IMR-90 (cell line): Measurements from ENCODE around the gene PRUNE2. TPM values are rescaled to one million over a fixed set of nuclear protein-coding genes. Genes with fewer than 3 reads are reported as not detected.

ENCODE experiments used
- ATAC-seq: fragments of 200-7000 bp; cut with Tn5 transposase; 2 replicates; pipeline ENCODE4 v1.9.1; 2020; ENCODE audit warnings: low read depth, mild to moderate bottlenecking, moderate library complexity
- BruUV-seq: library from RNA; stranded (reverse); fragments of 400-500 nt; replicated peaks from 2 replicates; lab custom pipeline; 2021; lab: Mats Ljungman, UMichigan
- CTCF ChIA-PET: fragments of 300-600 bp; formaldehyde crosslinking; extraction: SDS; loops from one replicate; lab custom pipeline; 2021; ENCODE audit warnings: antibody characterized with exemption; lab: Yijun Ruan, JAX
- POLR2A ChIA-PET: fragments of 300-600 bp; sonication (Branson Sonifier 250); formaldehyde crosslinking; loops from one replicate; lab custom pipeline; 2022; ENCODE audit warnings: antibody characterized with exemption; ENCODE audit not compliant: unreplicated experiment; lab: Charles Lee
- DNase-seq: peaks from one replicate; pipeline ENCODE4 v3.0.0; 2013
- H2AFZ ChIP-seq: replicated peaks from 2 replicates; pipeline ENCODE3; 2013; ENCODE audit warnings: low read length, mild to moderate bottlenecking; ENCODE audit not compliant: poor library complexity
- H2AK5ac ChIP-seq: 2 replicates; pipeline ENCODE4 v1.6.1; 2013; ENCODE audit warnings: low read depth, low read length, inconsistent platforms
- H2AK9ac ChIP-seq: replicated peaks from 2 replicates; pipeline ENCODE3; 2013; ENCODE audit warnings: mild to moderate bottlenecking, low read depth, low read length, moderate library complexity; ENCODE audit not compliant: poor library complexity
- H2BK120ac ChIP-seq: 2 replicates; pipeline ENCODE4 v1.6.1; 2013; ENCODE audit warnings: low read depth, low read length, inconsistent platforms
- H2BK15ac ChIP-seq: 3 replicates; pipeline ENCODE4 v1.6.1; 2013; ENCODE audit warnings: low read depth, low read length, inconsistent platforms
- H2BK20ac ChIP-seq: 2 replicates; pipeline ENCODE4 v1.6.1; 2013; ENCODE audit warnings: low read depth, mild to moderate bottlenecking, inconsistent platforms, low read length, moderate library complexity
- H2BK5ac ChIP-seq: 2 replicates; pipeline ENCODE4 v1.6.1; 2013; ENCODE audit warnings: mild to moderate bottlenecking, low read depth, low read length, inconsistent platforms; ENCODE audit not compliant: poor library complexity, severe bottlenecking
- H3K14ac ChIP-seq: replicated peaks from 2 replicates; pipeline ENCODE4 v1.6.1; 2013; ENCODE audit warnings: low read depth, low read length, inconsistent platforms
- H3K18ac ChIP-seq: 2 replicates; pipeline ENCODE4 v1.6.1; 2013; ENCODE audit warnings: low read depth, low read length, control low read depth
- H3K23ac ChIP-seq: 2 replicates; pipeline ENCODE4 v1.6.1; 2013; ENCODE audit warnings: low read depth, low read length, inconsistent platforms
- H3K27ac ChIP-seq: 2 replicates; pipeline ENCODE4 v1.5.1; 2013; ENCODE audit warnings: mild to moderate bottlenecking, control low read depth, low read length; ENCODE audit not compliant: insufficient read depth
- H3K27me3 ChIP-seq: 2 replicates; pipeline ENCODE4 v1.6.1; 2013; ENCODE audit warnings: low read length; ENCODE audit not compliant: control insufficient read depth, insufficient read depth
- H3K36me3 ChIP-seq: 2 replicates; pipeline ENCODE4 v1.6.1; 2013; ENCODE audit warnings: low read length, mixed read lengths; ENCODE audit not compliant: control insufficient read depth, insufficient read depth
- H3K4ac ChIP-seq: 2 replicates; pipeline ENCODE4 v1.6.1; 2013; ENCODE audit warnings: low read depth, low read length, inconsistent platforms
- H3K4me1 ChIP-seq: 2 replicates; pipeline ENCODE4 v1.6.1; 2013; ENCODE audit warnings: low read length, mixed read lengths; ENCODE audit not compliant: control insufficient read depth, insufficient read depth
- H3K4me2 ChIP-seq: 2 replicates; pipeline ENCODE4 v1.6.1; 2013; ENCODE audit warnings: low read depth, mild to moderate bottlenecking, control low read depth, low read length, moderate library complexity
- H3K4me3 ChIP-seq: 2 replicates; pipeline ENCODE4 v1.5.1; 2013; ENCODE audit warnings: low read depth, mild to moderate bottlenecking, control low read depth, low read length, moderate library complexity; ENCODE audit not compliant: insufficient read depth
- H3K56ac ChIP-seq: 2 replicates; pipeline ENCODE4 v1.6.1; 2013; ENCODE audit warnings: low read length, inconsistent platforms; ENCODE audit not compliant: insufficient read depth; ENCODE audit errors: extremely low read depth
- H3K79me1 ChIP-seq, 2 experiments: 2 replicates each; pipeline ENCODE4 v1.6.1; 2013; ENCODE audit warnings: low read length in 2 of 2, inconsistent platforms in 1 of 2, low read depth in 1 of 2
- H3K9ac ChIP-seq: 2 replicates; pipeline ENCODE4 v1.6.1; 2013; ENCODE audit warnings: low read depth, low read length, control low read depth
- H3K9me1 ChIP-seq: 2 replicates; pipeline ENCODE4 v1.6.1; 2013; ENCODE audit warnings: low read length, inconsistent platforms; ENCODE audit not compliant: insufficient read depth
- H3K9me3 ChIP-seq: 2 replicates; pipeline ENCODE4 v1.6.1; 2013; ENCODE audit warnings: low read length; ENCODE audit not compliant: control insufficient read depth, insufficient read depth
- H4K20me1 ChIP-seq: 2 replicates; pipeline ENCODE4 v1.6.1; 2013; ENCODE audit warnings: low read length, inconsistent platforms; ENCODE audit not compliant: insufficient read depth
- H4K5ac ChIP-seq: 2 replicates; pipeline ENCODE4 v1.6.1; 2013; ENCODE audit warnings: mild to moderate bottlenecking, low read depth, low read length, control low read depth
- H4K8ac ChIP-seq, 2 experiments: 2 replicates each; pipeline ENCODE4 v1.6.1; 2013; ENCODE audit warnings: low read depth in 2 of 2, low read length in 2 of 2, control low read depth in 1 of 2, inconsistent platforms in 1 of 2
- H4K91ac ChIP-seq: 2 replicates; pipeline ENCODE4 v1.6.1; 2013; ENCODE audit warnings: low read depth, low read length, inconsistent platforms; ENCODE audit not compliant: insufficient read depth
- BHLHE40 ChIP-seq: fragments of 150-350 bp; IDR thresholded peaks from 2 replicates; pipeline ENCODE4 v1.6.1; 2016; ENCODE audit warnings: mild to moderate bottlenecking, low read depth, low read length
- CEBPB ChIP-seq: IDR thresholded peaks from 2 replicates; pipeline ENCODE4 v1.6.1; 2012; ENCODE audit warnings: low read depth, low read length, improper control_type of control experiment
- CHD1 ChIP-seq: IDR thresholded peaks from 2 replicates; pipeline ENCODE4 v1.6.1; 2012; ENCODE audit warnings: low read depth, low read length, improper control_type of control experiment
- FOS ChIP-seq: fragments of 150-350 bp; IDR thresholded peaks from 2 replicates; pipeline ENCODE4 v1.6.1; 2016; ENCODE audit warnings: low read depth, low read length
- MAFK ChIP-seq: IDR thresholded peaks from 2 replicates; pipeline ENCODE4 v1.6.1; 2012; ENCODE audit warnings: low read depth, low read length, improper control_type of control experiment
- MAZ ChIP-seq: IDR thresholded peaks from 2 replicates; pipeline ENCODE4 v1.6.1; 2012; ENCODE audit warnings: low read depth, mild to moderate bottlenecking, low read length, improper control_type of control experiment, moderate library complexity, borderline replicate concordance
- MXI1 ChIP-seq: IDR thresholded peaks from 2 replicates; pipeline ENCODE4 v1.6.1; 2012; ENCODE audit warnings: low read depth, mild to moderate bottlenecking, low read length, moderate library complexity, borderline replicate concordance
- POLR2A ChIP-seq: IDR thresholded peaks from 2 replicates; pipeline ENCODE4 v1.6.1; 2012; ENCODE audit warnings: mild to moderate bottlenecking, low read depth, low read length
- RAD21 ChIP-seq: IDR thresholded peaks from 2 replicates; pipeline ENCODE4 v1.6.1; 2012; ENCODE audit warnings: low read length, improper control_type of control experiment
- RCOR1 ChIP-seq: IDR thresholded peaks from 2 replicates; pipeline ENCODE4 v1.6.1; 2012; ENCODE audit warnings: mild to moderate bottlenecking, low read length, improper control_type of control experiment; ENCODE audit not compliant: insufficient replicate concordance
- RFX5 ChIP-seq: IDR thresholded peaks from 2 replicates; pipeline ENCODE4 v1.8.0; 2012; ENCODE audit warnings: low read depth, mild to moderate bottlenecking, low read length, moderate library complexity
- SMC3 ChIP-seq: fragments of 150-350 bp; IDR thresholded peaks from 2 replicates; pipeline ENCODE4 v1.6.1; 2016; ENCODE audit warnings: low read depth, mild to moderate bottlenecking, antibody characterized with exemption, low read length, moderate library complexity
- WGBS, 2 experiments: methylation state at CpG; one replicate each; pipeline versions ENCODE4 v1.1.5 to v1.1.7; 2013; ENCODE audit warnings: missing lambda C conversion rate in 2 of 2; ENCODE audit not compliant: insufficient read length in 1 of 2; ENCODE audit errors: extremely low coverage in 2 of 2; 5-methylcytosine and 5-hydroxymethylcytosine counted together
- dilution Hi-C: fragments of 300-500 bp; cut with HindIII; formaldehyde crosslinking; loops from one replicate; pipeline ENCODE4 v1.14.3; 2018; ENCODE audit warnings: low sequenced_read_pairs; ENCODE audit not compliant: unreplicated experiment
- in situ Hi-C: fragments of 300-500 bp; cut with MboI; formaldehyde crosslinking; loops from 3 replicates; pipeline ENCODE4 v1.14.3; 2019; ENCODE audit warnings: low sequenced_read_pairs, inconsistent platforms, mixed read lengths
- intact Hi-C: fragments of 100-400 bp; cut with micrococcal nuclease; formaldehyde crosslinking; loops from 2 replicates; pipeline ENCODE4 v1.10.0; 2022
- polyA plus RNA-seq, 3 experiments: library from polyadenylated mRNA; depleted of rRNA; stranded (reverse); fragments of >200 nt; gene quantifications; 2 replicates each; pipeline ENCODE4 v1.2.3, GENCODE V29; 2012; ENCODE audit warnings: low replicate concordance in 1 of 3
- total RNA-seq: library from RNA; depleted of rRNA; stranded (reverse); fragments of >200 nt; gene quantifications from 2 replicates; pipeline ENCODE4 v1.2.3, GENCODE V29; 2012
- TF ChIP-seq, protein P1 (sequence below): conservative IDR thresholded peaks from 2 replicates; pipeline ENCODE4 v1.5.1; 2012; ENCODE audit warnings: mild to moderate bottlenecking, low read depth, low read length, improper control_type of control experiment
- TF ChIP-seq, protein P2 (sequence below): fragments of 150-350 bp; IDR thresholded peaks from 2 replicates; pipeline ENCODE4 v1.6.1; 2017; ENCODE audit warnings: mild to moderate bottlenecking, antibody characterized with exemption, low read length, low read depth
- TF ChIP-seq, protein P3 (sequence below): fragments of 150-350 bp; IDR thresholded peaks from 2 replicates; pipeline ENCODE4 v1.6.1; 2016; ENCODE audit warnings: low read depth, mild to moderate bottlenecking, low read length, moderate library complexity, borderline replicate concordance

The PRUNE2 gene
- total and polyA plus RNA-seq, 2 of the 4 experiments (the other 2 are of a cell fraction) = 0.70 to 1.6 TPM

DNA sequence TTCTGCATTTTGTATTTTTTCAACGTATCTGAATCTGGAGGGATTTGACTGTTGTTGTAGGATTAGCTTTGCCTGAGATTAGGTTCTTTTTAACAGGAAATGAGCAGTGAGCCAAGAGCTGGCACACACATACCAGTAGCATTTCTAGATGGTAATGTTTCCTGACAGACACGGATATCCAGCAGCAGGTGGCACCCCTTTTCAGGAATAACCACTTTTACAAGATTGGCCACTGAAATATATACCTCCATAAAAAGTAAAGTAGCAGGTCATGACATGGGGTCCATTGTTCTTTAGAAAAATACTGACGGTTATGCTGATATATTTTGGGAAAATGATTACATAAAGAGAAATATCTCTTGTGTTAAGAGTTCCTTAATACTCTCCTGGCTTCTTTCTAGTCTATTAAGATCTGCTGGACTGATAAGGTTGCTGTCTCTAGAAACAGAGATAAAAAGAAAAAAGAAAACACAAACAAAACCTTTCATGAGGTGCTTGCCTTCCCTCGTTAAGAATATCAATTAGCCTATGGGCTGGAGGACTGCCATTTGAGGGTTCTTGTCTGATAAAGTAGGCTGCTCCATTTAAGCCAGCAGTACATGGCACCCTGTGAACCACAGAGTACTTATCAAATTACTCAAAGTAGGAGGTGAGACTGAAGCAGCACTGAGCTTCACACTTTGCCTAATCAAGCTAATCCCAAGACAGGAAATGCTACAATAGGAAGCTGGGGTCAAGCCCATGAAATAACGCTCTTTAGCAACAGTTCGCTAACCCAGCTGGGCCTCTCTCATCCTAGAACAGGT lies 243.2 kb downstream of the PRUNE2 start:
- Histone ChIP-seq H4K91ac (no peak overlapping the region), H4K5ac (no peak overlapping the region), H3K36me3 (no peaks in the 10 kb centered on the region), H2AK5ac (no peak overlapping the region), H3K56ac (no peak overlapping the region), H3K18ac (no peak overlapping the region), H2BK5ac (no peak overlapping the region), H3K9me1 (no peaks in the 10 kb centered on the region), H3K27ac (no peak overlapping the region), H3K23ac (no peak overlapping the region), H3K9me3 (peaks cover 2% of the 10 kb centered on the region; the same call in 1 of the 2 replicates), H2AK9ac (no peak overlapping the region), H2BK120ac (no peak overlapping the region), H3K4me3 (no peak overlapping the region), H4K20me1 (no peaks in the 10 kb centered on the region), H4K8ac (no peak overlapping the region), H3K27me3 (peaks cover 4% of the 10 kb centered on the region; the same call in 1 of the 2 replicates), H3K4me2 (no peak overlapping the region), H3K4me1 (peaks cover 2% of the 10 kb centered on the region; the same call in 1 of the 2 replicates), H3K9ac (no peak overlapping the region), H3K4ac (no peak overlapping the region), H2BK15ac (no peak overlapping the region), H2AFZ (no peak overlapping the region), H3K79me1 (no peaks in the 10 kb centered on the region), H3K14ac (no peak overlapping the region), H2BK20ac (no peak overlapping the region)
- no CpG with 5 or more reads among the region's 6 CpGs for WGBS, 2 experiments
- dilution Hi-C loops = no loop called here
- DNase-seq = no peak
- in situ Hi-C loops = no loop called here
- ChIA-PET POLR2A (no interaction called here), CTCF (no interaction called here)
- no TSS peak for BruUV-seq
- ATAC-seq = no peak
- intact Hi-C loops = no loop called here
- TF ChIP-seq POLR2A = no peak
- no peak for TF ChIP-seq CEBPB
- no peak for TF ChIP-seq RCOR1
- TF ChIP-seq MXI1 = no peak
- no peak for TF ChIP-seq SMC3
- TF ChIP-seq MAFK = no peak
- TF ChIP-seq MAZ = no peak
- no peak for TF ChIP-seq CHD1
- TF ChIP-seq RAD21 = no peak
- TF ChIP-seq, protein P1, sequence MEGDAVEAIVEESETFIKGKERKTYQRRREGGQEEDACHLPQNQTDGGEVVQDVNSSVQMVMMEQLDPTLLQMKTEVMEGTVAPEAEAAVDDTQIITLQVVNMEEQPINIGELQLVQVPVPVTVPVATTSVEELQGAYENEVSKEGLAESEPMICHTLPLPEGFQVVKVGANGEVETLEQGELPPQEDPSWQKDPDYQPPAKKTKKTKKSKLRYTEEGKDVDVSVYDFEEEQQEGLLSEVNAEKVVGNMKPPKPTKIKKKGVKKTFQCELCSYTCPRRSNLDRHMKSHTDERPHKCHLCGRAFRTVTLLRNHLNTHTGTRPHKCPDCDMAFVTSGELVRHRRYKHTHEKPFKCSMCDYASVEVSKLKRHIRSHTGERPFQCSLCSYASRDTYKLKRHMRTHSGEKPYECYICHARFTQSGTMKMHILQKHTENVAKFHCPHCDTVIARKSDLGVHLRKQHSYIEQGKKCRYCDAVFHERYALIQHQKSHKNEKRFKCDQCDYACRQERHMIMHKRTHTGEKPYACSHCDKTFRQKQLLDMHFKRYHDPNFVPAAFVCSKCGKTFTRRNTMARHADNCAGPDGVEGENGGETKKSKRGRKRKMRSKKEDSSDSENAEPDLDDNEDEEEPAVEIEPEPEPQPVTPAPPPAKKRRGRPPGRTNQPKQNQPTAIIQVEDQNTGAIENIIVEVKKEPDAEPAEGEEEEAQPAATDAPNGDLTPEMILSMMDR = no peak
- TF ChIP-seq, protein P2, sequence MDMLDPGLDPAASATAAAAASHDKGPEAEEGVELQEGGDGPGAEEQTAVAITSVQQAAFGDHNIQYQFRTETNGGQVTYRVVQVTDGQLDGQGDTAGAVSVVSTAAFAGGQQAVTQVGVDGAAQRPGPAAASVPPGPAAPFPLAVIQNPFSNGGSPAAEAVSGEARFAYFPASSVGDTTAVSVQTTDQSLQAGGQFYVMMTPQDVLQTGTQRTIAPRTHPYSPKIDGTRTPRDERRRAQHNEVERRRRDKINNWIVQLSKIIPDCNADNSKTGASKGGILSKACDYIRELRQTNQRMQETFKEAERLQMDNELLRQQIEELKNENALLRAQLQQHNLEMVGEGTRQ = no peak
- no peak for TF ChIP-seq BHLHE40
- no peak for TF ChIP-seq RFX5
- TF ChIP-seq, protein P3, sequence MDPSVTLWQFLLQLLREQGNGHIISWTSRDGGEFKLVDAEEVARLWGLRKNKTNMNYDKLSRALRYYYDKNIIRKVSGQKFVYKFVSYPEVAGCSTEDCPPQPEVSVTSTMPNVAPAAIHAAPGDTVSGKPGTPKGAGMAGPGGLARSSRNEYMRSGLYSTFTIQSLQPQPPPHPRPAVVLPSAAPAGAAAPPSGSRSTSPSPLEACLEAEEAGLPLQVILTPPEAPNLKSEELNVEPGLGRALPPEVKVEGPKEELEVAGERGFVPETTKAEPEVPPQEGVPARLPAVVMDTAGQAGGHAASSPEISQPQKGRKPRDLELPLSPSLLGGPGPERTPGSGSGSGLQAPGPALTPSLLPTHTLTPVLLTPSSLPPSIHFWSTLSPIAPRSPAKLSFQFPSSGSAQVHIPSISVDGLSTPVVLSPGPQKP = no peak
- TF ChIP-seq FOS = no peak
